Thymus (tissue), 11 donors: ENCODE measurements around the gene CCDC158. TPM values are rescaled to one million over a fixed set of nuclear protein-coding genes. Genes with fewer than 3 reads are reported as not detected.

Experiments used
- DNase-seq, 9 donors: peaks; one replicate each; pipeline ENCODE4 v3.0.0-alpha.2; 2013; ENCODE audit warnings: low spot score in 9 of 9, low read depth in 6 of 9, missing footprints in 1 of 9
- H3K27ac ChIP-seq, 2 donors: one replicate each; pipeline ENCODE4 v1.5.1; 2013; ENCODE audit warnings: control low read depth in 1 of 2, low read depth in 1 of 2, low read length in 1 of 2, mild to moderate bottlenecking in 1 of 2, moderate library complexity in 1 of 2
- H3K27me3 ChIP-seq, 2 donors: one replicate each; pipeline ENCODE4 v1.5.1; 2013; ENCODE audit warnings: low read length in 1 of 2; ENCODE audit not compliant: control insufficient read depth in 2 of 2, insufficient read depth in 1 of 2
- H3K36me3 ChIP-seq, 2 donors: one replicate each; pipeline ENCODE4 v1.5.1; 2013; ENCODE audit warnings: low read length in 1 of 2, mild to moderate bottlenecking in 1 of 2, moderate library complexity in 1 of 2; ENCODE audit not compliant: control insufficient read depth in 2 of 2, insufficient read depth in 2 of 2
- H3K4me1 ChIP-seq, 2 donors: one replicate each; pipeline ENCODE4 v1.5.1; 2013; ENCODE audit warnings: low read length in 2 of 2; ENCODE audit not compliant: control insufficient read depth in 2 of 2, insufficient read depth in 2 of 2
- H3K4me3 ChIP-seq, 2 donors: one replicate each; pipeline ENCODE4 v1.5.1; 2013; ENCODE audit warnings: low read length in 2 of 2, control low read depth in 1 of 2, mild to moderate bottlenecking in 1 of 2
- H3K9me3 ChIP-seq, 2 donors: one replicate each; pipeline ENCODE4 v1.5.1; 2013; ENCODE audit warnings: low read length in 1 of 2, mild to moderate bottlenecking in 1 of 2; ENCODE audit not compliant: control insufficient read depth in 2 of 2, insufficient read depth in 1 of 2
- WGBS: extraction: QIAGEN DNeasy Blood & Tissue Kit; methylation state at CpG from one replicate; pipeline ENCODE4 v1.1.7; 2013; 5-methylcytosine and 5-hydroxymethylcytosine counted together
- polyA plus RNA-seq: library from polyadenylated mRNA; stranded (reverse); fragments of 200-250 nt; gene quantifications from one replicate; pipeline ENCODE4 v1.2.3, GENCODE V29; 2013
- total RNA-seq: library from RNA; stranded (reverse); fragments of 120-200 nt; gene quantifications from one replicate; pipeline ENCODE4 v1.2.4, GENCODE V29; 2013
- donor health status: healthy.

Gene CCDC158
- total and polyA plus RNA-seq, 2 donors = 0.02 to 0.05 TPM

DNA sequence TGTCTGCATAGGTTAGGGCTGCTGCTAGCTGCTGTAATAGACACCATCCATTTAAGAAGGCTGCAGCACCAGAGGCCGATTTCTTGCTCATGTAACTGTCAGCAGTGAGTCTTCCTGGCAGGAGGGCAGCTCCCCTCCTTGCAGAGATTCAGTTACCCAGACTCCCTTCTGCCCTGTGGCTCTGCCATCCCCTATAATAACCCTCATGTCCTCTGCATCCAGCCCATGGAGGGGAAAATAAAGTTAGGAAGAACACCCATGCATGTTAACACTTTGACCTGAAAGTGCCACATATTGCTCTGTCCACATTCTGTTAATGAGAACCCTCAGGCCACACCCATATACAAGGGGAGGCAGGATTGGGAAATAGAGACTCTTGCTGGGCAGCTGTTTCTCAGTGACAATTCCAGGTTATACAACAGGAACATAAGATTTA, 109.0 kb downstream of the CCDC158 start:
- 94% methylated on average over 1 of the region's 1 CpG for WGBS
- DNase-seq = no peak
- Histone ChIP-seq H3K4me1 (peaks cover 2 to 3% of the 10 kb centered on the region in 2 donors), H3K36me3 (no peaks in the 10 kb centered on the region), H3K4me3 (no peak overlapping the region), H3K9me3 (no peaks in the 10 kb centered on the region), H3K27ac (no peak overlapping the region), H3K27me3 (peaks cover 0 to 11% of the 10 kb centered on the region in 2 donors)

DNA sequence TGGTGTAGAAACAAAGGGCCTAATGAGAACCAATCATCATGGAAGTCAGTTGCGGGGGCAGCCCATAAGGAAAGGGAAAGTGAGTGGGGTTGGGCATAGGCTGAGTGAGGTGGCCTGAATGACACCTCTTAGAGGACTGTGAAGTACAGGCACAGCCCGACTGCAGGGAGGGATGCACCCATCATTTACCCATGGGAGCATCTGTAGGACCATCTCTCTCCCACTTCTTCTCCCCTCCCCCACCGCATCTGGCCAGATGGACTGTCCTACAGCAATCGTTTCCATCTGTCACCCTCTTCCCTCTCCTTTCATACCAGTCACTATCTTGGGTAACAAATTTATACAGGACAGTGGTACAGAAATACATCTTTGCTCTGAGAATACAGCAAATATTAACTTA, 110.3 kb downstream of the CCDC158 start:
- DNase-seq = no peak
- no peak overlapping the region for H3K4me3 ChIP-seq
- H3K27me3 ChIP-seq = peaks cover 0 to 23% of the 10 kb centered on the region in 2 donors
- no peak overlapping the region for H3K27ac ChIP-seq
- H3K4me1 ChIP-seq = peaks cover 6 to 9% of the 10 kb centered on the region in 2 donors
- no peaks in the 10 kb centered on the region for H3K9me3 ChIP-seq
- no peaks in the 10 kb centered on the region for H3K36me3 ChIP-seq
- 97% methylated on average over 4 of the region's 4 CpGs for WGBS

DNA sequence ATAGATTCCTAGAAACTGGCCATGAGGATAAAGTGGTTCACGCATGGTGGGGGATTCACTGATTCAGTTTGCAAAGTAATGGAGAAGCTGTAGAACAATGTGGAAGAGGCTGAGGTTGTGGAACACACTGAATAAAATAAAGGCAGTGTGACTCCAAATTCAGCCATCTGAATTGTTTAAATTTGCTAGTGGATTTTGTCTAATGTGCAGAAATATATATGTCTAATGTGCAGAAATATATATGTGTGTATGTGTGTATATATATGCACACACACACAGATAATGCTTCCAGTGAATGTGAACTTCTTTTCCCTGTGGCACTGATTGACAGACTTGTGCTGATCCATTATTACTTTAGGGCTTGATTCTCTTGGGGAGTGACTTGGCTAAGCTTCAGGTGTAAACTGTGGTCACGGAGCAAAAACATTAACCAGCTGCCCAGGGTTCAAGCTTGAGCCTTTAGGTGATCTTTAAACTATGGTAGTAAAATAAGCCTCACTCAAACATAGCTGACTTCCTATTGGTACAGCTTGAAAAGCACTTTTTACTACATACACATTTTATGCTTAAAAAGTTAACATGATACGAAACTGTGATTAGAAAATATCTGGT, 110.9 kb downstream of the CCDC158 start:
- DNase-seq = no peak
- no peak overlapping the region for H3K4me3 ChIP-seq
- no peak overlapping the region for H3K27ac ChIP-seq
- peaks cover 11 to 15% of the 10 kb centered on the region in 2 donors for H3K4me1 ChIP-seq
- H3K9me3 ChIP-seq = no peaks in the 10 kb centered on the region
- no peaks in the 10 kb centered on the region for H3K36me3 ChIP-seq
- H3K27me3 ChIP-seq = peaks cover 0 to 28% of the 10 kb centered on the region in 2 donors
- 98% methylated on average over 3 of the region's 3 CpGs for WGBS

DNA sequence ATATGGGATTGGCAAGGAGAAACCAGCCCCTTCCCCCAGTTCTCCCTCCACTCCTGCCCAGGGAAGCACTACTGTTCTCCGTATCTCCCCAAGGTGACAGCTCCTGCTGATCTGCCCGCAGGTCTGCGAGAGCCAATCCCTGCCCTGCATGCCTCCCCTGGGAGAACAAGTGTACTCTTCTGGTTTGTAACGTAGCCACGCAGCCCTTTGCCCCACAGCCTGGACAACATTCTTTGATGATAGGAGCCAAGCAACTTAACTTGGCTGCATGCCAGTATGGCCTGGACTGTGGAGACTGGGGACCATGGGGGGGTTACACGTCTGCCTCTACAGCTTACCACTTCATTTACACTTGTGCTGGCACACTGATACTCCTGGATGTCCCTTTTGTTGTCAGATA, 112.4 kb downstream of the CCDC158 start:
- no peaks in the 10 kb centered on the region for H3K36me3 ChIP-seq
- H3K4me1 ChIP-seq = peaks cover 12 to 20% of the 10 kb centered on the region in 2 donors
- DNase-seq = no peak
- H3K27me3 ChIP-seq = peaks cover 0 to 30% of the 10 kb centered on the region in 2 donors
- 88% methylated on average over 6 of the region's 6 CpGs for WGBS
- H3K27ac ChIP-seq = no peak overlapping the region
- no peaks in the 10 kb centered on the region for H3K9me3 ChIP-seq
- H3K4me3 ChIP-seq = no peak overlapping the region

DNA sequence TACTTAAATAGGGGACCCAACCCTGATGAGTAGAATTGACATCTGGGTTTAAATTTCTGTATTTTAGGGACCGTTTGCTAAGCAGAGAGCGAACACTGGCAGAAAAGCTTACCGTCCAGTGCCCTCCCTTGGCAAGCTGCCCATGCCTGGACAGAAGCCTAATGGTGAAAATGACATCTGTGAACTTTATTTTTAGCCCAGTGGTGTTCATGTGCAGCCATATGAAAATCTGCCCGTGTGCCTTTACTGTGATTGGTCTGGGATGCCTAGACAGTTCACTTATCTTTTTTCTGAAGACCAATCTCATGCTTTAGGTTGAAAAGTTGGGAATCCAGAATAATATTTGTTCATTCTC, 113.3 kb downstream of the CCDC158 start:
- Histone ChIP-seq H3K36me3 (no peaks in the 10 kb centered on the region), H3K4me3 (no peak overlapping the region), H3K4me1 (peaks cover 12 to 20% of the 10 kb centered on the region in 2 donors), H3K27me3 (peaks cover 0 to 30% of the 10 kb centered on the region in 2 donors), H3K9me3 (no peaks in the 10 kb centered on the region), H3K27ac (no peak overlapping the region)
- no peak for DNase-seq
- WGBS = 85% methylated on average over 4 of the region's 4 CpGs

DNA sequence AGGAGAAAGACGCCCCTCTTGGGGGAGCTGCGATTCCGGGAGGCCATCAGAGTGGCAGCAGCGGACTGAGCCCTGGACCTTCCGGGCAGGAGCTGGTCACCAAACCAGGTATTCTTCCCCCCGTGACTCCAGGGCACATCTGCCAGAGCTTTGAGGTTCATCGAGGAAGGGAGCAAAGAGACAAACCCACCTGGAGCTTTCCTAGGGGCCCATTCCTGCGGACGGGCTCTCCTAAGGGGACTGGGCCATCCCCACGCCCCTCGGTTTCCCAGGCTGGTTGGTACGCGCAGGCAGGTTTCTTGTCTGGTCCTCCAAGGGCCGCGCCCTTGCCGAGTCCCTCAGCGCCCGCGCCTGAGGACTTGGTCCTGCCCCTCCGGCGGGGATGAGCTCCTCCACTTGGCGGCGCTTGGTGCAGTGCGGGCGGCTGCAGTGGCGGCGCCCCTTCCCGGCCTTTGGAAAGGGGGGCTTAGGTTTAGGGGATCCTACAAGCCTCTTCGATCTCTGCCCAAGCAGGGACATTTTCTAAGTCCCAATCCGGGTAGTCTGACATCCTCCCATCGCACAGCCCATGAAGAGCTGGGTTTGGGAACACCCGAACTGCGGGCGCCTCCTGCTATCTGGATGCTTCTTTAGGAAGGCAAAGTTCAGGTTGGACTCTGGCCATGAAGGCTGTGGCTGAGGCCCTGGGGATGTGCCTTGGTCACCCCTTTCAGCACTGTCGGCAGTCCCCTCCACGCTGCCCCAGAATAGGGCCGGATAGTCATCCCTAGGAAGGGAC, 113.9 kb downstream of the CCDC158 start:
- H3K4me1 ChIP-seq = peaks cover 12 to 20% of the 10 kb centered on the region in 2 donors
- peak overlapping the region; percentile 45 to 67 for H3K4me3 ChIP-seq
- H3K36me3 ChIP-seq = no peaks in the 10 kb centered on the region
- H3K9me3 ChIP-seq = no peaks in the 10 kb centered on the region
- H3K27ac ChIP-seq = no peak overlapping the region
- H3K27me3 ChIP-seq = peaks cover 0 to 30% of the 10 kb centered on the region in 2 donors
- 10% methylated on average over 37 of the region's 37 CpGs for WGBS
- peak in 1 of 9 donors; percentile 33 for DNase-seq

DNA sequence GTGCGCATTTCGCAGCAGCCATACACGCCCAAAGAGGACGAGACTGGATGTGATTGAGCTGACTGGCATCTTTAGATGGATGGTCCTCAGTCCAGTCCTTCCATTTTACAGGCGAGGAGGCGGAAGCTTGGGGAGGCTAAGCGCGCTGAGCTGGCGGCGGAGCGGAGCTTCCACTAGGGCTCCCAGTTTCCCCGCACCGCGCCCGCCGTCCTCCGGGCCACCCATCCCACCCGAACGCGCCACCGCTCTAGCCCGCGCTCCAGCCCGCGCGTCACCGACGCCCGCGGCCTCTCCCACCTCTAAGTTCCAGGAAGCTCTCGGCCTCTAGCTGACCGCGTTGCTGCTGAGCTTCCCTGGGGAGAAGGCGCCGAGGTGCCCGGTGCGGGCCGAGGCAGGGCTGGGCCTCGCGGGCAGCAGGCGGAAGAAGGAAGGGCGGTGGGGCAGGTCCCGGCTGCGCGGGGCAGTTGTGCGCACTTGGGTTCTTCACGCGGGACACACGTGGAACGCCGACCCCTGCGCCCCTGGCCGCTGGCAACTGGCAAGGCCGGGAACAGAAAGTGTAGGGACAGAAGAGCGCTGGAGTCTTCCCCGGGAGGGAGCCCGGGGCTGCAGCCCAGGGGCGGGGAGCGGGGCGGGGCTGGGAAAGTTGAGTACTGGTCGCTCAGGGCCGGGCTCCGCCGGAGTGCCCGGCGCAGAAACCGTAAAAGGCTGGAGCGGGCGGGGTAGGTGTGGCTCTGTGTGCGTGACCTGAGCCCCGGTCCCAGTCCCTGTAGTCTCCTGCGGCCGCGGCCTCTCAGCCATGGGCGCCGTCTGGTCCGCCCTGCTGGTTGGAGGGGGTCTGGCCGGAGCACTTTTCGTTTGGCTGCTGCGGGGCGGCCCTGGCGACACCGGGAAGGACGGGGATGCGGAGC, 114.7 kb downstream of the CCDC158 start, which contains the start of gene STBD1:
STBD1 (plus strand) TSS at position 763 of the 911 bp plus-strand sequence; CDS start at position 800, 37 bp downstream.
- peaks cover 12 to 20% of the 10 kb centered on the region in 2 donors for H3K4me1 ChIP-seq
- H3K9me3 ChIP-seq = no peaks in the 10 kb centered on the region
- DNase-seq = peak in 1 of 9 donors; percentile 35
- H3K27me3 ChIP-seq = peaks cover 0 to 30% of the 10 kb centered on the region in 2 donors
- peak within 1 kb of the TSS; percentile 45 to 67 for H3K4me3 ChIP-seq
- WGBS = 1% methylated on average over 85 of the region's 85 CpGs
- peak within 1 kb of the TSS in 1 of 2 donors; percentile 49 for H3K27ac ChIP-seq
- H3K36me3 ChIP-seq = no peaks in the 10 kb centered on the region

DNA sequence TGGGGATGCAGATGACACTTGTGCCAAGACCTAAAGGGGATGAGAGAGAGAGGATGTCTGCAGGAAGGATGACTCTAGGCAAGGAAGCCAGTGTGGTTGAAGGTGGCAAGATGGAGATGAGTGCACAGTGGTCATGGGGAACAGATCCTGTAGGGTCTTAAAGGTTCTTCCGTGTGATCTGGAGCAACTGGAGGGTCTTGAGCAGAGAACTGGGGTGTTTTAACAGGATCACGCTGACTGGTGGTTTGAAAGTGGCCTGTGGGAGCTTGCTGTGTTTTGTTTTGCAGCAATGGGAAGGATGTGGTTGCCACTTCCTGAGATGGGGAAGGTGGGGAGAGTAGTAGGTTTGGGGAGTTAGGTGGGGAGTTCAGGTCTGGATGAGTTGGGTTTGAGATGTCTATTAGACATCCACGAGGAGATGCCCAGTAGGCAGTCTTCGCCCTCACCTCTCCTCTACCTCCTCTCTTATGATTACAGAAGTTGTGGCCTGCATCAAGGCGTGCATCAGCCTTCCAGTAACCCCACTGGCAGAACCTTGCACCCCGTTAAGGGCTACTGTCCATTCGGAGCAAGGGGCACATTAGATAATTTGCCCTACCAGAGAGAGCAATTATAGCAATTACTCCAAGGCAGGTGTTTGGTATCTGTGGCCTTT, 115.8 kb downstream of the CCDC158 start:
- Histone ChIP-seq H3K36me3 (no peaks in the 10 kb centered on the region), H3K27ac (no peak overlapping the region), H3K27me3 (peaks cover 0 to 30% of the 10 kb centered on the region in 2 donors), H3K9me3 (no peaks in the 10 kb centered on the region), H3K4me1 (peaks cover 12 to 20% of the 10 kb centered on the region in 2 donors), H3K4me3 (no peak overlapping the region)
- peak in 1 of 9 donors; percentile 31 for DNase-seq
- 21% methylated on average over 7 of the region's 7 CpGs for WGBS
